ENCODE results near the gene AIFM2. TPM values are rescaled to one million over a fixed set of nuclear protein-coding genes. Genes with fewer than 3 reads are reported as not detected.
"Not testable (repeated sequence)": the region's sequence is repeated elsewhere in the genome, so short reads cannot be mapped to it uniquely, and the experiment has no call there.

Gene AIFM2
- total RNA-seq = 5.5 TPM
- 1 to 10 TPM; 2.0 to 2.4 (median 2.2) TPM for polyA plus RNA-seq

- Histone ChIP-seq H3K4me1 (ENCODE audit: control insufficient read depth, insufficient read depth, low read length, poor library complexity, severe bottlenecking) (peaks cover 14% of the 10 kb centered on the region), H3K4me3 (ENCODE audit: low read depth, low read length) (peak within 1 kb of the TSS; percentile 32), H3K9me3 (ENCODE audit: control insufficient read depth in 2 of 2, low read length in 2 of 2) (no peaks in the 10 kb centered on the region), H3K27me3 (ENCODE audit: control insufficient read depth, insufficient read depth, low read length) (no peaks in the 10 kb centered on the region), H3K27ac (ENCODE audit: insufficient read depth, low read length, poor library complexity, severe bottlenecking) (no peak within 1 kb of the TSS), H3K36me3 (ENCODE audit: control insufficient read depth, insufficient read depth, low read length) (no peaks in the 10 kb centered on the region)
- DNase-seq = peak; percentile 25 to 50 (median 46)
- Mint-ChIP-seq H3K4me3 (peak within 1 kb of the TSS; percentile 77 to 90 (median 88)), H3K27ac (peak within 1 kb of the TSS; percentile 85 to 97 (median 92)), H3K4me1 (peaks cover 5 to 21% (median 11%) of the 10 kb centered on the region in 4 donors), H3K27me3 (no peaks in the 10 kb centered on the region), H3K36me3 (peaks cover 8% of the 10 kb centered on the region), H3K9me3 (no peaks in the 10 kb centered on the region)
- ATAC-seq (ENCODE audit: low read depth in 2 of 2) = peak; percentile 37 to 70
These were observed at the start of gene AIFM2 for GRCh38 chr10:70132098-70133029. Gene AIFM2 (minus strand): TSS chr10:70132825. CDS start chr10:70124084, 8,741 bp downstream.

GRCh38 chr10:70179209-70179608, 46.6 kb upstream of the AIFM2 start:
- not testable (repeated sequence) for H3K4me1 ChIP-seq (ENCODE audit: control insufficient read depth, insufficient read depth, low read length, poor library complexity, severe bottlenecking); H3K27ac Mint-ChIP-seq; H3K9me3 ChIP-seq (ENCODE audit: control insufficient read depth in 2 of 2, low read length in 2 of 2); H3K36me3 ChIP-seq (ENCODE audit: control insufficient read depth, insufficient read depth, low read length); H3K36me3 Mint-ChIP-seq; H3K4me3 ChIP-seq (ENCODE audit: low read depth, low read length); ATAC-seq (ENCODE audit: low read depth in 2 of 2); H3K9me3 Mint-ChIP-seq; H3K27me3 ChIP-seq (ENCODE audit: control insufficient read depth, insufficient read depth, low read length); DNase-seq; H3K27ac ChIP-seq (ENCODE audit: insufficient read depth, low read length, poor library complexity, severe bottlenecking); H3K4me3 Mint-ChIP-seq
- peaks cover 50% of the 10 kb centered on the region for H3K27me3 Mint-ChIP-seq
- peaks cover 1 to 11% (median 6%) of the 10 kb centered on the region in 4 donors for H3K4me1 Mint-ChIP-seq

DNA sequence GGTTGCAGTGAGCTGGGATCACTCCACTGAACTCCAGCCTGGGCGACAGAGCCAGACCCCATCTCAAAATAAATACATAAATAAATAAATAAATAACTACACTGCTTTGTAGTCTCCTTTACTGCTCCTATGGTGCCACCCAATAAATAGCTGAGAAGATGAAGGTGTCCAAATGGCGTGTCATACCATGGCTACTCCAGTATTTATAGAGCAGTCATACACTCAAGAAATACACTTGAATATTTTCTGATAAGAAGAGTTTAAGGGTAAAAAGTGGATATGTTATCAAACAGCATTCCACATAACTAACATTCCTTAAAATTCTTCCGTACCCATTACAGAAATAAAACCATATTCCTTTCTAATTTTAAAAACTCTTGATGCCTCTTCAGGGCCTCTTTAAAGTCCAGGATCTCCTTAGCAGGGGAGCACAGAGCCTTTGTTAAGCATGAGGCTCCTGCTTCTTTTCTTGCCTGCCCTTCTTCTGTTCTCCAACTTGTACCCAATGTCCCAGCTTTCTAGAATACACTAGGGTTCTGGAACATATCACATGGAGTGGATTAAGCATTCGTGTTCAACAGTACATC, 45.6 kb upstream of the AIFM2 start:
- peaks cover 3% of the 10 kb centered on the region for H3K27me3 ChIP-seq (ENCODE audit: control insufficient read depth, insufficient read depth, low read length)
- H3K4me1 Mint-ChIP-seq = peaks cover 6 to 18% (median 10%) of the 10 kb centered on the region in 4 donors
- peaks cover 0 to 2% (median 0%) of the 10 kb centered on the region in 7 donors for H3K9me3 Mint-ChIP-seq
- no peak for DNase-seq
- peaks cover 43% of the 10 kb centered on the region for H3K27me3 Mint-ChIP-seq
- peak overlapping the region in 1 of 3 donors; percentile 40 for H3K27ac Mint-ChIP-seq
- no peak overlapping the region for H3K27ac ChIP-seq (ENCODE audit: insufficient read depth, low read length, poor library complexity, severe bottlenecking)
- no peaks in the 10 kb centered on the region for H3K36me3 Mint-ChIP-seq
- H3K9me3 ChIP-seq (ENCODE audit: control insufficient read depth in 2 of 2, low read length in 2 of 2) = peaks cover 0 to 1% of the 10 kb centered on the region in 2 experiments
- H3K36me3 ChIP-seq (ENCODE audit: control insufficient read depth, insufficient read depth, low read length) = no peaks in the 10 kb centered on the region
- H3K4me1 ChIP-seq (ENCODE audit: control insufficient read depth, insufficient read depth, low read length, poor library complexity, severe bottlenecking) = peaks cover 10% of the 10 kb centered on the region
- no peak overlapping the region for H3K4me3 ChIP-seq (ENCODE audit: low read depth, low read length)
- ATAC-seq (ENCODE audit: low read depth in 2 of 2) = no peak
- no peak overlapping the region for H3K4me3 Mint-ChIP-seq

GRCh38 chr10:70176441-70176840, 43.8 kb upstream of the AIFM2 start:
- ATAC-seq (ENCODE audit: low read depth in 2 of 2) (no peak), DNase-seq (no peak)
- no peaks in the 10 kb centered on the region for H3K36me3 ChIP-seq (ENCODE audit: control insufficient read depth, insufficient read depth, low read length)
- H3K27me3 ChIP-seq (ENCODE audit: control insufficient read depth, insufficient read depth, low read length) = peaks cover 3% of the 10 kb centered on the region
- H3K27ac ChIP-seq (ENCODE audit: insufficient read depth, low read length, poor library complexity, severe bottlenecking) = no peak overlapping the region
- H3K9me3 Mint-ChIP-seq = peaks cover 0 to 2% (median 0%) of the 10 kb centered on the region in 7 donors
- H3K36me3 Mint-ChIP-seq = no peaks in the 10 kb centered on the region
- H3K4me3 ChIP-seq (ENCODE audit: low read depth, low read length) = no peak overlapping the region
- H3K4me3 Mint-ChIP-seq = no peak overlapping the region
- H3K27me3 Mint-ChIP-seq = peaks cover 34% of the 10 kb centered on the region
- peaks cover 8 to 22% (median 10%) of the 10 kb centered on the region in 4 donors for H3K4me1 Mint-ChIP-seq
- H3K4me1 ChIP-seq (ENCODE audit: control insufficient read depth, insufficient read depth, low read length, poor library complexity, severe bottlenecking) = peaks cover 10% of the 10 kb centered on the region
- no peak overlapping the region for H3K27ac Mint-ChIP-seq
- H3K9me3 ChIP-seq (ENCODE audit: control insufficient read depth in 2 of 2, low read length in 2 of 2) = peaks cover 0 to 1% of the 10 kb centered on the region in 2 experiments

- ATAC-seq (ENCODE audit: low read depth in 2 of 2) (no peak), DNase-seq (no peak)
- Mint-ChIP-seq H3K9me3 (peaks cover 0 to 2% (median 0%) of the 10 kb centered on the region in 7 donors), H3K27me3 (peaks cover 26% of the 10 kb centered on the region), H3K36me3 (no peaks in the 10 kb centered on the region), H3K4me3 (peak overlapping the region in 1 of 4 donors; percentile 52), H3K27ac (no peak overlapping the region), H3K4me1 (peaks cover 8 to 28% (median 12%) of the 10 kb centered on the region in 4 donors)
- peaks cover 0 to 1% of the 10 kb centered on the region in 2 experiments for H3K9me3 ChIP-seq (ENCODE audit: control insufficient read depth in 2 of 2, low read length in 2 of 2)
- peaks cover 14% of the 10 kb centered on the region for H3K4me1 ChIP-seq (ENCODE audit: control insufficient read depth, insufficient read depth, low read length, poor library complexity, severe bottlenecking)
- H3K4me3 ChIP-seq (ENCODE audit: low read depth, low read length) = no peak overlapping the region
- peaks cover 3% of the 10 kb centered on the region for H3K27me3 ChIP-seq (ENCODE audit: control insufficient read depth, insufficient read depth, low read length)
- no peak overlapping the region for H3K27ac ChIP-seq (ENCODE audit: insufficient read depth, low read length, poor library complexity, severe bottlenecking)
- H3K36me3 ChIP-seq (ENCODE audit: control insufficient read depth, insufficient read depth, low read length) = no peaks in the 10 kb centered on the region
These were observed 42.9 kb upstream of the AIFM2 start for GRCh38 chr10:70175516-70175915.

GRCh38 chr10:70174058-70174741, 41.6 kb upstream of the AIFM2 start:
- H3K4me3 ChIP-seq (ENCODE audit: low read depth, low read length) = peak overlapping the region; percentile 10
- no peaks in the 10 kb centered on the region for H3K9me3 ChIP-seq (ENCODE audit: control insufficient read depth in 2 of 2, low read length in 2 of 2)
- peak overlapping the region; percentile 85 to 96 (median 89) for H3K27ac Mint-ChIP-seq
- no peaks in the 10 kb centered on the region for H3K36me3 ChIP-seq (ENCODE audit: control insufficient read depth, insufficient read depth, low read length)
- no peaks in the 10 kb centered on the region for H3K27me3 ChIP-seq (ENCODE audit: control insufficient read depth, insufficient read depth, low read length)
- ATAC-seq (ENCODE audit: low read depth in 2 of 2) = peak in 1 of 2 donors; percentile 14
- no peaks in the 10 kb centered on the region for H3K9me3 Mint-ChIP-seq
- H3K27ac ChIP-seq (ENCODE audit: insufficient read depth, low read length, poor library complexity, severe bottlenecking) = peak overlapping the region; percentile 34
- peak overlapping the region; percentile 44 to 85 (median 76) for H3K4me3 Mint-ChIP-seq
- H3K4me1 ChIP-seq (ENCODE audit: control insufficient read depth, insufficient read depth, low read length, poor library complexity, severe bottlenecking) = peaks cover 21% of the 10 kb centered on the region
- peaks cover 12 to 33% (median 15%) of the 10 kb centered on the region in 4 donors for H3K4me1 Mint-ChIP-seq
- DNase-seq = peak in 2 of 3 donors; percentile 33 to 79
- peaks cover 13% of the 10 kb centered on the region for H3K27me3 Mint-ChIP-seq
- no peaks in the 10 kb centered on the region for H3K36me3 Mint-ChIP-seq

- Histone ChIP-seq H3K9me3 (ENCODE audit: control insufficient read depth in 2 of 2, low read length in 2 of 2) (no peaks in the 10 kb centered on the region), H3K27me3 (ENCODE audit: control insufficient read depth, insufficient read depth, low read length) (no peaks in the 10 kb centered on the region), H3K4me3 (ENCODE audit: low read depth, low read length) (peak overlapping the region; percentile 95), H3K27ac (ENCODE audit: insufficient read depth, low read length, poor library complexity, severe bottlenecking) (peak overlapping the region; percentile 91), H3K36me3 (ENCODE audit: control insufficient read depth, insufficient read depth, low read length) (peaks cover 13% of the 10 kb centered on the region), H3K4me1 (ENCODE audit: control insufficient read depth, insufficient read depth, low read length, poor library complexity, severe bottlenecking) (peaks cover 47% of the 10 kb centered on the region)
- Mint-ChIP-seq H3K27ac (peak overlapping the region; percentile 91 to 95 (median 94)), H3K9me3 (no peaks in the 10 kb centered on the region), H3K4me1 (peaks cover 25 to 67% (median 47%) of the 10 kb centered on the region in 4 donors), H3K27me3 (no peaks in the 10 kb centered on the region), H3K36me3 (peaks cover 12% of the 10 kb centered on the region), H3K4me3 (peak overlapping the region; percentile 89 to 99 (median 92))
- ATAC-seq (ENCODE audit: low read depth in 2 of 2) (peak in 1 of 2 donors; percentile 2), DNase-seq (peak in 1 of 3 donors; percentile 8)
These were observed 37.2 kb upstream of the AIFM2 start for GRCh38 chr10:70169649-70170364.
